ENCODE measurements around the gene ZDHHC12.

ZDHHC12 gene

GRCh38 chr9:128723866-128724743, at the start of gene ZDHHC12:
ZDHHC12 (minus strand) TSS chr9:128724127; CDS start chr9:128724093, 34 bp downstream.
- peaks cover 25% of the 10 kb centered on the region for H3K4me1 Mint-ChIP-seq
- DNase-seq (ENCODE audit: low spot score in 2 of 2) (peak; percentile 90 to 98), ATAC-seq (ENCODE audit: low read depth) (peak; percentile 96)
- peak within 1 kb of the TSS; percentile 94 for H3K27ac Mint-ChIP-seq
- peaks cover 6% of the 10 kb centered on the region for H3K36me3 Mint-ChIP-seq
- no peaks in the 10 kb centered on the region for H3K27me3 Mint-ChIP-seq
- H3K4me3 Mint-ChIP-seq: peak within 1 kb of the TSS; percentile 97
- H3K9me3 Mint-ChIP-seq: no peaks in the 10 kb centered on the region

GRCh38 chr9:128773049-128773448, 49.1 kb upstream of the ZDHHC12 start:
- no peaks in the 10 kb centered on the region for H3K27me3 Mint-ChIP-seq
- peaks cover 4% of the 10 kb centered on the region for H3K9me3 Mint-ChIP-seq
- no peak for ATAC-seq (ENCODE audit: low read depth)
- H3K27ac Mint-ChIP-seq: no peak overlapping the region
- peaks cover 9% of the 10 kb centered on the region for H3K36me3 Mint-ChIP-seq
- H3K4me1 Mint-ChIP-seq: peaks cover 24% of the 10 kb centered on the region
- no peak for DNase-seq (ENCODE audit: low spot score in 2 of 2)
- peak overlapping the region; percentile 51 for H3K4me3 Mint-ChIP-seq

- Mint-ChIP-seq H3K9me3 (peaks cover 4% of the 10 kb centered on the region), H3K27me3 (no peaks in the 10 kb centered on the region), H3K27ac (peak within 1 kb of the TSS; percentile 97), H3K4me1 (peaks cover 30% of the 10 kb centered on the region), H3K4me3 (peak within 1 kb of the TSS; percentile 96), H3K36me3 (peaks cover 13% of the 10 kb centered on the region)
- ATAC-seq (ENCODE audit: low read depth): peak; percentile 92
- peak; percentile 92 to 98 for DNase-seq (ENCODE audit: low spot score in 2 of 2)
Measured at GRCh38 chr9:128771745-128772519, 48.0 kb upstream of the ZDHHC12 start, which contains the start of gene ZER1. ZER1 (minus strand) TSS chr9:128771927; CDS start chr9:128755565, 16,362 bp downstream.

GRCh38 chr9:128771094-128771721, 47.3 kb upstream of the ZDHHC12 start:
- peaks cover 30% of the 10 kb centered on the region for H3K4me1 Mint-ChIP-seq
- DNase-seq (ENCODE audit: low spot score in 2 of 2): peak in 1 of 2 donors; percentile 16
- peaks cover 4% of the 10 kb centered on the region for H3K9me3 Mint-ChIP-seq
- peaks cover 13% of the 10 kb centered on the region for H3K36me3 Mint-ChIP-seq
- peak overlapping the region; percentile 96 for H3K4me3 Mint-ChIP-seq
- peak; percentile 12 for ATAC-seq (ENCODE audit: low read depth)
- no peaks in the 10 kb centered on the region for H3K27me3 Mint-ChIP-seq
- peak overlapping the region; percentile 97 for H3K27ac Mint-ChIP-seq

- H3K36me3 Mint-ChIP-seq: peaks cover 13% of the 10 kb centered on the region
- DNase-seq (ENCODE audit: low spot score in 2 of 2): no peak
- peaks cover 4% of the 10 kb centered on the region for H3K9me3 Mint-ChIP-seq
- ATAC-seq (ENCODE audit: low read depth): no peak
- H3K27me3 Mint-ChIP-seq: no peaks in the 10 kb centered on the region
- H3K27ac Mint-ChIP-seq: peak overlapping the region; percentile 97
- H3K4me1 Mint-ChIP-seq: peaks cover 30% of the 10 kb centered on the region
- peak overlapping the region; percentile 96 for H3K4me3 Mint-ChIP-seq
Measured at GRCh38 chr9:128770286-128771030, 46.5 kb upstream of the ZDHHC12 start.

- Mint-ChIP-seq H3K36me3 (peaks cover 9% of the 10 kb centered on the region), H3K9me3 (no peaks in the 10 kb centered on the region), H3K27me3 (no peaks in the 10 kb centered on the region), H3K27ac (no peak overlapping the region), H3K4me3 (no peak overlapping the region), H3K4me1 (peaks cover 31% of the 10 kb centered on the region)
- ATAC-seq (ENCODE audit: low read depth) (no peak), DNase-seq (ENCODE audit: low spot score in 2 of 2) (no peak)
Measured at GRCh38 chr9:128768606-128769005, 44.7 kb upstream of the ZDHHC12 start.

- H3K27me3 Mint-ChIP-seq: no peaks in the 10 kb centered on the region
- H3K36me3 Mint-ChIP-seq: peaks cover 12% of the 10 kb centered on the region
- DNase-seq (ENCODE audit: low spot score in 2 of 2) (no peak), ATAC-seq (ENCODE audit: low read depth) (no peak)
- H3K27ac Mint-ChIP-seq: no peak overlapping the region
- peaks cover 27% of the 10 kb centered on the region for H3K4me1 Mint-ChIP-seq
- no peaks in the 10 kb centered on the region for H3K9me3 Mint-ChIP-seq
- H3K4me3 Mint-ChIP-seq: no peak overlapping the region
Measured at GRCh38 chr9:128765499-128765898, 41.6 kb upstream of the ZDHHC12 start.

GRCh38 chr9:128764361-128764760, 40.4 kb upstream of the ZDHHC12 start:
- ATAC-seq (ENCODE audit: low read depth): no peak
- H3K27ac Mint-ChIP-seq: no peak overlapping the region
- H3K4me1 Mint-ChIP-seq: peaks cover 20% of the 10 kb centered on the region
- no peak overlapping the region for H3K4me3 Mint-ChIP-seq
- no peaks in the 10 kb centered on the region for H3K9me3 Mint-ChIP-seq
- H3K36me3 Mint-ChIP-seq: peaks cover 8% of the 10 kb centered on the region
- no peak for DNase-seq (ENCODE audit: low spot score in 2 of 2)
- H3K27me3 Mint-ChIP-seq: no peaks in the 10 kb centered on the region

- Mint-ChIP-seq H3K9me3 (no peaks in the 10 kb centered on the region), H3K27me3 (no peaks in the 10 kb centered on the region), H3K4me1 (peaks cover 12% of the 10 kb centered on the region), H3K4me3 (no peak overlapping the region), H3K27ac (no peak overlapping the region), H3K36me3 (peaks cover 8% of the 10 kb centered on the region)
- ATAC-seq (ENCODE audit: low read depth) (no peak), DNase-seq (ENCODE audit: low spot score in 2 of 2) (no peak)
Measured at GRCh38 chr9:128762671-128763449, 38.9 kb upstream of the ZDHHC12 start.

GRCh38 chr9:128757602-128758001, 33.7 kb upstream of the ZDHHC12 start:
- Mint-ChIP-seq H3K27me3 (no peaks in the 10 kb centered on the region), H3K4me1 (peaks cover 5% of the 10 kb centered on the region), H3K4me3 (no peak overlapping the region), H3K36me3 (peaks cover 3% of the 10 kb centered on the region), H3K27ac (no peak overlapping the region), H3K9me3 (no peaks in the 10 kb centered on the region)
- no peak for DNase-seq (ENCODE audit: low spot score in 2 of 2)
- no peak for ATAC-seq (ENCODE audit: low read depth)

- no peaks in the 10 kb centered on the region for H3K9me3 Mint-ChIP-seq
- peaks cover 5% of the 10 kb centered on the region for H3K4me1 Mint-ChIP-seq
- no peak for DNase-seq (ENCODE audit: low spot score in 2 of 2)
- ATAC-seq (ENCODE audit: low read depth): no peak
- H3K36me3 Mint-ChIP-seq: peaks cover 12% of the 10 kb centered on the region
- no peaks in the 10 kb centered on the region for H3K27me3 Mint-ChIP-seq
- H3K4me3 Mint-ChIP-seq: no peak overlapping the region
- H3K27ac Mint-ChIP-seq: no peak overlapping the region
Measured at GRCh38 chr9:128753627-128754026, 29.7 kb upstream of the ZDHHC12 start.

GRCh38 chr9:128750926-128751595, 27.1 kb upstream of the ZDHHC12 start:
- H3K27ac Mint-ChIP-seq: no peak overlapping the region
- H3K27me3 Mint-ChIP-seq: no peaks in the 10 kb centered on the region
- H3K9me3 Mint-ChIP-seq: no peaks in the 10 kb centered on the region
- H3K4me3 Mint-ChIP-seq: no peak overlapping the region
- peaks cover 12% of the 10 kb centered on the region for H3K36me3 Mint-ChIP-seq
- peaks cover 2% of the 10 kb centered on the region for H3K4me1 Mint-ChIP-seq
- ATAC-seq (ENCODE audit: low read depth) (no peak), DNase-seq (ENCODE audit: low spot score in 2 of 2) (no peak)
